Measurements from ENCODE around the gene TTC38.

Gene TTC38

GRCh38 chr22:46278656-46279645 is 11.1 kb downstream of the TTC38 start:
- no peak for DNase-seq (ENCODE audit: low read depth, low spot score)

GRCh38 chr22:46280063-46280817 is 12.4 kb downstream of the TTC38 start:
- no peak for DNase-seq (ENCODE audit: low read depth, low spot score)

DNA sequence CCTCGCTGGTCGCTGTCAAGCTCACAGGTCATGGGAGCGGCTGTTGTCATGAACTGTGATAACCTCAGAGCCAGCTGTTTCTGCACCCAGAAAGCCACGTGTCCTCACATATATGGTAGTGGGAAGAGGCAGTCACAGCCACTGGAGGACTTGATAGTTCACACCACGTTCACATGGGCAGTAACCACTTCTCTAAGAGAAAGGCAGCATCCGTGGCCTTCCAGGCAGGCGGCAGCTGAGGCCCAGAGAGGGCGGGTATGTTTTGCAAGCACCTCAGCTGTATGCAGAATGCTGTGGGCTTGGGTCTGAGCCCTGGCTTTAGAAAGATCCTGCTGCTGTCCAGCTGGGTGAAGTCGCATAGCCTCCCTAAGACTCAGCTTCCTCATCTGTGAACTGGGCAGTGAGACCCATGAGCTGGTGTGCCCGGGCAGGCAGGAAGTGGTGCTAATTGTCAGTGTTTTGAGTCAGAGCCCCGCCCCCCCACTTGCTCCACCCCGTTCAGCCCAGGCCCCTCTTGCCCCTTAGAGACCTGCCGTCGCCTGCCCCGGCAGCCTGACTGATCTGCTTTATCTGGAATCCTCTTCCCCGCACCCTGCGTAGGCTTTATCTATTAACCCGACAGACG is 13.3 kb downstream of the TTC38 start:
- no peak for DNase-seq (ENCODE audit: low read depth, low spot score)

DNA sequence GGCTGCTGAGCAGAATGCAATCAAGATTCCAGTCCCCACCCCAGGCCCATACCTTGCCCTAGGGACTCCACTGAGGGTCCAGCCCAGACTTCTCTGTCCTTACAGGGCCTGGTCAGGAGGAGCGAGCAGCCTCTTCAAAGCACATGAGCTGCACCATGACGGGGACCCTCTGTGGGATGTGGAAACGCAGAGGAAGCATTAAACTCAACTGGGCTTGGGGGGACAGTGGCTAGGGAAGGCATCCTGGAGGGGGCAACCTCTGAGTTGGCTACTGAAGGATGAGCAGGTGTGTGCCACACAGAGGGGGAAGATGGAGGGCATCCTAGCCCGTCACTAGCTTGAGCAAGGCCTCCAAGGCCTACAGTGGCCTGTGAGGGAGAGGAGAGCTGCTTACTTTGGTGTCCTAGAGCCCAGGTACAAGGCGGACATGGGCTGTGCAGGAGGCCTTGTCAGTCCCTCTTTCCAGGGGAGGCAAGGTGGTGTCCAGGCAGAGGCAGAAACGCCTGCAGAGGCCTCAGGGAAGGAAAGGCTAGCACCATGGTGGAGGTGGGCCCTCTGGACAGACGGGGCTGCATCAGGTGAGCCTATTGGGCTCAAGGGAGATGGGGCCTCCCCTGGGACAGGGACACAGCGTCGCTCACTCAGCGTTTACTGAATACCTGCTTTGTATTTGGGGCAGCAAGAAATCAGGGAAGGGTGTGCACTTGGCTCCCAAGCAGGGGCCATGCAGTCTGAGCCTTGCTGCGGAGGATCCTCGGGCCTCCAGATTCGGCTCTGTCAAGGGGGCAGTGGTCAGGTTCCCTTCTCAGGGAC is 14.3 kb downstream of the TTC38 start:
- DNase-seq (ENCODE audit: low read depth, low spot score): no peak

DNA sequence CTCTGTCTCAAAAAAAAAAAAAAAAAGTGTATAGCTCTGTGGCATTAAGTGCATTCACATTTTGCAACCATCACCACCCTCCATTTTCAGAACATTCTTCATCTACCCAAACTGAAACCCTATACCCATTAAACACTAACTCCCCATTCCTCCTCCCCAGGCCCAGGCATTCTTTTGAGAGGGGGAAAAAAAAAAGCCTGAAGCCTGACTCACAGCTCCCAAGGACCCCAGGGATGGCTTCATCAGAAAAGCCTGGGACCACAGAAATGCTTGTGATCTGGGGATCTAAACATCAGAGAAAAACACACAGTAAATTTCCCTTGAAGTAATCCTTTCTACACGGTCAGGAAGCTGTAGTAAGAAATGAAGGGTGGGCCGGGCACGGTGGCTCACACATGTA is 18.2 kb downstream of the TTC38 start:
- no peak for DNase-seq (ENCODE audit: low read depth, low spot score)

DNA sequence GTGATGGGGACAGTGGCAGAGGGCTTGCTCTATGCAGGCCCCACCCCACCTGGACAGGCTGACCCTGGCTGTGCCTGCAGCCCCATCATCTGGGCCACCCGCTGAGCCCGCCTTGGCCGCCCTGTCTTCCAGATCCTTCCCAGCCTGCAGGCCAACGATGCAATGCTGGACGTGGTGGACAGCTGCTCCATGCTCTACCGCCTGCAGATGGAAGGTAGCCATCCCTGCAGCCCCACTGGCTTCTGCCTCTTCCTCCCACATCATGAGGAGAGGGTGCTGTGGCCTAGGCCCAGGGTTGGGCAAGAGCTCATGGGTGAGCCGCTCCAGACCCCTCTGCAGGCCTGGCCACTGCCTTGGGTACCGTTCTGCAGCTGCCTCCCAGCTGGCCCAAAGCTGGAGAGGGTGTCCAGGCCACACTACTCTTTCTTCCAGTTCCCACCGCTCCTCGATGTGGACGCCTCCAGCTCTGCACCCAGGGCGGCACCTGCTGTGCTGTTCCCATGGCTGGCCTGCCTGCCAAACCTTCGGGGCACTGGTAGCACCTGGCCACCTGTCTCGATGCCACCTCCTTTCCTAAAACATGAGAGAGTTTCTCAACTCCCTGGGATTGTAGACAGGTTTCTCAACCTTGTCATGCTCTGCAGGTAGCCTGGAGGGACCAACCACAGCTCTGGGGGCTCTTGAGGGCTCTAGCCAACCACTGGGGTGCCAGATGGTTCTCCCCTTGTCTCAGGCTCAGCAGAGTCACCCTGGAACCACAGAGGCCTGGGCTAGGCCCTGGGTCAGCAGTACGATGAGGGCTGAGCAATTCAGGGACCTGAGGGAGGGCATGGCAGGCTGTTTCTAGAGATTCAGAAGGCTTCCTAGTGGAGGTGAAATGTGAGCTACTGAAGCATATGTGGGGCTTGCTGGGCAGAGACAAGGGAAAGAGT is 19.4 kb downstream of the TTC38 start:
- DNase-seq (ENCODE audit: low read depth, low spot score): no peak

- no peak for DNase-seq (ENCODE audit: low read depth, low spot score)
Measured at GRCh38 chr22:46287873-46288751, 20.3 kb downstream of the TTC38 start.

DNA sequence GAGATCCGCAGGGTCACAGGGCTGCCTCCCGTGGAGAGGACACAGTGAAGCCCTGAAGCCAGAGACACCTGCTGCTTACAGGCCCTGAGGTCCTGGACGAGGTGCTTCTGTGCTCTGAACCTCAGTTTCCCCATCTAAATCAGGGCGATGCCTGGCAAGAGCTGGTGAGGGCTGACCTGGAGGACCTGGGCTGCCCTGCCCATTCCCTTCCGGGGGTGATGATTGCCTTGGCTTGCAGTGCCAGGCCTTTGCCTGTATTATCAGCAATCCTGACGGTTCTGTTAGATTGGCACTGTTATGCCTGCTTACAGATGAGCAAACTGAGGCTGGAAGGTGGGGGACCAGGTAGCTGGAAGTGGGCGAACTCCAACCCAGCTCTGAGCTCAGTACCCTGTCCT is 21.0 kb downstream of the TTC38 start:
- DNase-seq (ENCODE audit: low read depth, low spot score): no peak

DNA sequence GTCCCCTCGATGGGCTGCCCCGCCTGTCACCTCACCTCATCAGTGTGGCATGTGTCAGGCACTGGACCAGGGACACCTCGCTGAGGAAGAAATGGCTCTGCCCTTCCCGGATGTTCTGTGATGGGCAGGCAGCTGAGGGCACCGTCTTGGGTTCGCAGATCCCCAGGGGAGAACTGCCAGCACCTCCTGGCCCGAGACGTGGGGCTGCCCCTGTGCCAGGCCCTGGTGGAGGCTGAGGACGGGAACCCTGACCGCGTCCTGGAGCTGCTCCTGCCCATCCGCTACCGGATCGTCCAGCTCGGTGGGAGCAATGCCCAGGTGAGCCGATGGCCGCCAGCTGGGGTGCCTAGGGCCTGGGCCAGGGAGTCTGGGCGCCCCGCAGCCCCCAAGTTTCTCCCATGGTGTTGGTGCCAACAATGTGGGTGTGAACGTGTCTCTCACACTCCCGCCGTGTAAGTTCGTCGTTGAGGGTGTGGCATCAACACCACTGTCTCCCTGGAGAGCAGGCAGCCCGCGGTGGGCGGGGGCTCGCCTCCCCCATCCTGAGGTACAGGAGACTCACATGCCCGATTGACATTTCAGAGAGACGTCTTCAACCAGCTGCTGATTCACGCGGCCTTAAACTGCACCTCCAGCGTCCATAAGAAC is 21.6 kb downstream of the TTC38 start:
- no peak for DNase-seq (ENCODE audit: low read depth, low spot score)

GRCh38 chr22:46290121-46290842 is 22.5 kb downstream of the TTC38 start:
- no peak for DNase-seq (ENCODE audit: low read depth, low spot score)

GRCh38 chr22:46290843-46291785 is 23.3 kb downstream of the TTC38 start:
- DNase-seq (ENCODE audit: low read depth, low spot score): no peak

GRCh38 chr22:46292173-46292572 is 24.4 kb downstream of the TTC38 start:
- no peak for DNase-seq (ENCODE audit: low read depth, low spot score)

DNA sequence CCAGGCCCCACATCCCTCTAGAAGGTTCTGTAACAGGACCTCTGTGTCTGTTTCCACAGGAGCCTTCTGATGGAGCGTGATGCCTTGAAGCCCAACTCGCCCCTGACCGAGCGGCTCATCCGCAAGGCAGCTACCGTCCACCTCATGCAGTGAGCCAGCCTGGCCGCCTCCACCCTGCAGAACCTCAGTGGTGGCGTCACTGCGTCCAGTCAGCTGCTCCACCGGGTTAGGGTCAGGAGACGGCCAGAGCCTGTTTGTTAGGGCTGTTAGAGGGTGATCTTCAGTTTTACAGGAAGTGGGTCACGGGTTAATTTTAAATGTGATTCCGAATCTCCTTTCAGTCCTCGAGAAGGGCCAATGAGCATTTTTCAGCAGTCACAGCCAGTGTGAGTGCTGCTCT is 24.9 kb downstream of the TTC38 start:
- no peak for DNase-seq (ENCODE audit: low read depth, low spot score)

GRCh38 chr22:46293577-46294260 is 25.9 kb downstream of the TTC38 start:
- no peak for DNase-seq (ENCODE audit: low read depth, low spot score)

DNA sequence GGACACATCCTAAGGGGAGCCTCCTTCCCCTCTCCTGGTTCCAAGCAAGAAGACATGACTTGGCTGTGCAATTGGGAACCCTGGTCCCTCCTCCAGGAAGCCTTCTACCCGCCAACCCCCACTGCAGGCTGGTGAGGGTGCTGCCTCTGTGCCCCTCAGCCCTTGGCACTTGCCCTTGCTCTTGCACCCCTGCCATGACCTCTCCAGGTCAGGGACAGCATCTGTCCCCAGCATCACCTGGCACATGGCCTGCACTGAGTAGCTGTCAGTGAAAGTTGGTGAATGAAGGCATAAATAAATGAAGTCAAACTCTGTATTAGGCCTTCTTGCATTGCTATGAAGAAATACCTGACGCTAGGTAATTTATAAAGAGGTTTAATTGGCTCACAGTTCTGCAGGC is 27.0 kb downstream of the TTC38 start:
- no peak for DNase-seq (ENCODE audit: low read depth, low spot score)

GRCh38 chr22:46295277-46295971 is 27.6 kb downstream of the TTC38 start:
- no peak for DNase-seq (ENCODE audit: low read depth, low spot score)

Data from activated naive CD8-positive, alpha-beta T cell treated with anti-CD3 and anti-CD28 coated beads, Interleukin-2, amount 50 U/mL, for 16 hours (primary cell).